Measurements from ENCODE around the gene PELI2.

Gene PELI2

GRCh38 chr14:56187736-56188135, 69.5 kb downstream of the PELI2 start:
- TF ChIP-seq EZH2 (optimal IDR thresholded peaks at IDR 0.05; ENCODE audit: low read depth, low read length): no peak
- TF ChIP-seq EZH2phosphoT487 (IDR thresholded peaks at IDR 0.05; ENCODE audit: low read length): no peak
- no peak for TF ChIP-seq CTCF (IDR thresholded peaks at IDR 0.05; ENCODE audit: low read length)
- no peak for DNase-seq
- Histone ChIP-seq H3K27ac (ENCODE audit: low read length) (no peak overlapping the region), H3K9ac (ENCODE audit: low read length) (no peak overlapping the region), H3K4me3 (ENCODE audit: low read length) (no peak overlapping the region), H3K9me3 (replicated peaks; ENCODE audit: insufficient read depth, low read length) (no peaks in the 10 kb centered on the region), H2AFZ (ENCODE audit: low read length) (no peak overlapping the region), H3K4me1 (ENCODE audit: low read length) (no peaks in the 10 kb centered on the region), H3K27me3 (replicated peaks; ENCODE audit: insufficient read depth, low read length) (no peaks in the 10 kb centered on the region), H3F3A (ENCODE audit: insufficient read depth, low read length) (no peaks in the 10 kb centered on the region), H3K79me2 (ENCODE audit: low read length) (no peaks in the 10 kb centered on the region), H3K36me3 (replicated peaks; ENCODE audit: insufficient read depth, low read length) (no peaks in the 10 kb centered on the region), H4K20me1 (ENCODE audit: insufficient read depth, low read length) (no peaks in the 10 kb centered on the region), H3K9me2 (replicated peaks; ENCODE audit: insufficient read depth, low read length) (no peaks in the 10 kb centered on the region), H3K4me2 (ENCODE audit: low read depth, low read length) (no peak overlapping the region)

DNA sequence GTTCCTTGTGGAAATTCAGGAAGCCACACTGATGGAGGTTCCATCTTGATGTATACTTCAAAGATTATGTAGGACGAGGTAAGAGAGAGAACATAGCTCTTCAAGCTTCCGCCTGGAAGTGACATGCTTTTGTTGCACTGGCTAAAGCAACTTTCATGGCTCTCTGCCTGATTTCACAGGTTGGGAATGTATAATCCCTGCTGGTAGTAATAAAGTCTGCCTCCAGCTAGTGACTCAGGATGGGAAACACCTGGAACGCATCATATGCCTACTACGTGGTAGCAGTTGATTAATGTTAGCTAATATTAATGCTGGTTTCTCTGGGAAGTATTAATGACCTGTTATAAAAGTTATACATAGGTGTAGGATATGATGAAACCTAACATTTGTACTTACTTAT, 71.1 kb downstream of the PELI2 start:
- Histone ChIP-seq H3K4me1 (ENCODE audit: low read length) (no peaks in the 10 kb centered on the region), H3F3A (ENCODE audit: insufficient read depth, low read length) (no peaks in the 10 kb centered on the region), H3K9me2 (replicated peaks; ENCODE audit: insufficient read depth, low read length) (no peaks in the 10 kb centered on the region), H3K9ac (ENCODE audit: low read length) (no peak overlapping the region), H3K4me2 (ENCODE audit: low read depth, low read length) (no peak overlapping the region), H2AFZ (ENCODE audit: low read length) (no peak overlapping the region), H3K9me3 (replicated peaks; ENCODE audit: insufficient read depth, low read length) (no peaks in the 10 kb centered on the region), H4K20me1 (ENCODE audit: insufficient read depth, low read length) (no peaks in the 10 kb centered on the region), H3K27ac (ENCODE audit: low read length) (no peak overlapping the region), H3K36me3 (replicated peaks; ENCODE audit: insufficient read depth, low read length) (no peaks in the 10 kb centered on the region), H3K4me3 (ENCODE audit: low read length) (no peak overlapping the region), H3K27me3 (replicated peaks; ENCODE audit: insufficient read depth, low read length) (no peaks in the 10 kb centered on the region), H3K79me2 (ENCODE audit: low read length) (no peaks in the 10 kb centered on the region)
- no peak for DNase-seq
- no peak for TF ChIP-seq EZH2phosphoT487 (IDR thresholded peaks at IDR 0.05; ENCODE audit: low read length)
- TF ChIP-seq EZH2 (optimal IDR thresholded peaks at IDR 0.05; ENCODE audit: low read depth, low read length): no peak
- TF ChIP-seq CTCF (IDR thresholded peaks at IDR 0.05; ENCODE audit: low read length): no peak

GRCh38 chr14:56193347-56193746, 75.1 kb downstream of the PELI2 start:
- H3K4me1 ChIP-seq (ENCODE audit: low read length): peaks cover 9% of the 10 kb centered on the region
- no peaks in the 10 kb centered on the region for H3K9me2 ChIP-seq (replicated peaks; ENCODE audit: insufficient read depth, low read length)
- no peaks in the 10 kb centered on the region for H3K79me2 ChIP-seq (ENCODE audit: low read length)
- no peaks in the 10 kb centered on the region for H3K27me3 ChIP-seq (replicated peaks; ENCODE audit: insufficient read depth, low read length)
- H4K20me1 ChIP-seq (ENCODE audit: insufficient read depth, low read length): no peaks in the 10 kb centered on the region
- H3K4me2 ChIP-seq (ENCODE audit: low read depth, low read length): no peak overlapping the region
- no peak overlapping the region for H3K4me3 ChIP-seq (ENCODE audit: low read length)
- H3F3A ChIP-seq (ENCODE audit: insufficient read depth, low read length): peaks cover 9% of the 10 kb centered on the region
- no peaks in the 10 kb centered on the region for H3K9me3 ChIP-seq (replicated peaks; ENCODE audit: insufficient read depth, low read length)
- H3K27ac ChIP-seq (ENCODE audit: low read length): no peak overlapping the region
- no peak overlapping the region for H2AFZ ChIP-seq (ENCODE audit: low read length)
- no peaks in the 10 kb centered on the region for H3K36me3 ChIP-seq (replicated peaks; ENCODE audit: insufficient read depth, low read length)
- DNase-seq: no peak
- TF ChIP-seq EZH2 (optimal IDR thresholded peaks at IDR 0.05; ENCODE audit: low read depth, low read length) (no peak), EZH2phosphoT487 (IDR thresholded peaks at IDR 0.05; ENCODE audit: low read length) (no peak)
- no peak overlapping the region for H3K9ac ChIP-seq (ENCODE audit: low read length)

GRCh38 chr14:56194042-56194441, 75.8 kb downstream of the PELI2 start:
- no peaks in the 10 kb centered on the region for H3K9me2 ChIP-seq (replicated peaks; ENCODE audit: insufficient read depth, low read length)
- peaks cover 9% of the 10 kb centered on the region for H3F3A ChIP-seq (ENCODE audit: insufficient read depth, low read length)
- H3K27ac ChIP-seq (ENCODE audit: low read length): no peak overlapping the region
- no peak overlapping the region for H3K4me2 ChIP-seq (ENCODE audit: low read depth, low read length)
- H3K9ac ChIP-seq (ENCODE audit: low read length): no peak overlapping the region
- no peaks in the 10 kb centered on the region for H3K79me2 ChIP-seq (ENCODE audit: low read length)
- no peaks in the 10 kb centered on the region for H3K36me3 ChIP-seq (replicated peaks; ENCODE audit: insufficient read depth, low read length)
- H3K9me3 ChIP-seq (replicated peaks; ENCODE audit: insufficient read depth, low read length): no peaks in the 10 kb centered on the region
- TF ChIP-seq CTCF (IDR thresholded peaks at IDR 0.05; ENCODE audit: low read length): no peak
- TF ChIP-seq EZH2phosphoT487 (IDR thresholded peaks at IDR 0.05; ENCODE audit: low read length): no peak
- TF ChIP-seq EZH2 (optimal IDR thresholded peaks at IDR 0.05; ENCODE audit: low read depth, low read length): no peak
- H3K27me3 ChIP-seq (replicated peaks; ENCODE audit: insufficient read depth, low read length): no peaks in the 10 kb centered on the region
- H3K4me3 ChIP-seq (ENCODE audit: low read length): no peak overlapping the region
- H2AFZ ChIP-seq (ENCODE audit: low read length): no peak overlapping the region
- no peaks in the 10 kb centered on the region for H4K20me1 ChIP-seq (ENCODE audit: insufficient read depth, low read length)
- no peak for DNase-seq
- H3K4me1 ChIP-seq (ENCODE audit: low read length): peaks cover 9% of the 10 kb centered on the region
